Central memory CD4-positive, alpha-beta T cell (primary cell): ENCODE results near the gene CYP2F1.
"Not testable (repeated sequence)": the region's sequence is repeated elsewhere in the genome, so short reads cannot be mapped to it uniquely, and the experiment has no call there.

Source experiments
- DNase-seq: peaks from one replicate; pipeline ENCODE4 v3.0.0; 2022

CYP2F1 gene

GRCh38 chr19:41127801-41128300, 13.6 kb downstream of the CYP2F1 start:
- peak; percentile 69 for DNase-seq

GRCh38 chr19:41128692-41129091, 14.5 kb downstream of the CYP2F1 start:
- DNase-seq: no peak

- DNase-seq: no peak
Observed at GRCh38 chr19:41131186-41131585, 17.0 kb downstream of the CYP2F1 start.

GRCh38 chr19:41133260-41133659, 19.0 kb downstream of the CYP2F1 start:
- no peak for DNase-seq

GRCh38 chr19:41134616-41135015, 20.4 kb downstream of the CYP2F1 start:
- DNase-seq: no peak

- DNase-seq: peak; percentile 24
Observed at GRCh38 chr19:41135390-41136384, 21.5 kb downstream of the CYP2F1 start.

GRCh38 chr19:41136636-41137455, 22.6 kb downstream of the CYP2F1 start:
- no peak for DNase-seq

GRCh38 chr19:41144403-41144802, 30.2 kb downstream of the CYP2F1 start:
- peak; percentile 80 for DNase-seq

- no peak for DNase-seq
Observed at GRCh38 chr19:41149831-41150230, 35.6 kb downstream of the CYP2F1 start.

GRCh38 chr19:41150986-41151385, 36.8 kb downstream of the CYP2F1 start:
- not testable (repeated sequence) for DNase-seq

- no peak for DNase-seq
Observed at GRCh38 chr19:41154060-41154459, 39.8 kb downstream of the CYP2F1 start.

GRCh38 chr19:41156207-41156606, 42.0 kb downstream of the CYP2F1 start:
- no peak for DNase-seq

GRCh38 chr19:41159881-41160280, 45.6 kb downstream of the CYP2F1 start:
- DNase-seq: no peak

- no peak for DNase-seq
Observed at GRCh38 chr19:41161903-41162302, 47.7 kb downstream of the CYP2F1 start.

- DNase-seq: no peak
Observed at GRCh38 chr19:41166944-41167804, 52.9 kb downstream of the CYP2F1 start.

- DNase-seq: no peak
Observed at GRCh38 chr19:41172297-41173164, 58.3 kb downstream of the CYP2F1 start.

GRCh38 chr19:41174297-41174928, 60.2 kb downstream of the CYP2F1 start:
- DNase-seq: no peak

GRCh38 chr19:41175801-41176777, 61.9 kb downstream of the CYP2F1 start:
- peak; percentile 11 for DNase-seq
